WERI-Rb-1 (cell line): Measurements from ENCODE around the gene STARD5.

Experiments used
- DNase-seq: peaks from one replicate; pipeline ENCODE4 v3.0.0-alpha.2; 2020
- H3K27ac ChIP-seq: fragments of 250-450 bp; sonication (Bioruptor Pico); 2 replicates; pipeline ENCODE4 v1.5.1; 2020; ENCODE audit warnings: mild to moderate bottlenecking, moderate library complexity
- H3K27me3 ChIP-seq: fragments of 250-450 bp; sonication (Bioruptor Pico); 2 replicates; pipeline ENCODE4 v1.5.1; 2021; ENCODE audit warnings: mild to moderate bottlenecking, low read depth, moderate library complexity; ENCODE audit not compliant: insufficient read depth, severe bottlenecking
- H3K36me3 ChIP-seq: fragments of 250-450 bp; sonication (Bioruptor Pico); 2 replicates; pipeline ENCODE4 v1.5.1; 2020; ENCODE audit warnings: mild to moderate bottlenecking, moderate library complexity
- H3K4me3 ChIP-seq: 2 replicates; pipeline ENCODE4 v1.5.1; 2011; ENCODE audit warnings: low read depth, mild to moderate bottlenecking, control low read depth, low read length
- H3K9me3 ChIP-seq: fragments of 250-450 bp; sonication (Bioruptor Pico); 2 replicates; pipeline ENCODE4 v1.5.1; 2021; ENCODE audit warnings: mild to moderate bottlenecking, moderate library complexity; ENCODE audit not compliant: severe bottlenecking
- TF ChIP-seq, protein P1 (sequence below): IDR thresholded peaks from 2 replicates; pipeline ENCODE4 v1.5.1; 2011; ENCODE audit warnings: low read depth, mild to moderate bottlenecking, control low read depth, inconsistent platforms, low read length

STARD5 gene, protein sequence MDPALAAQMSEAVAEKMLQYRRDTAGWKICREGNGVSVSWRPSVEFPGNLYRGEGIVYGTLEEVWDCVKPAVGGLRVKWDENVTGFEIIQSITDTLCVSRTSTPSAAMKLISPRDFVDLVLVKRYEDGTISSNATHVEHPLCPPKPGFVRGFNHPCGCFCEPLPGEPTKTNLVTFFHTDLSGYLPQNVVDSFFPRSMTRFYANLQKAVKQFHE

GRCh38 chr15:81323944-81324881 lies at the start of gene STARD5:
Gene STARD5 (minus strand): TSS chr15:81324141. CDS start chr15:81324099, 42 bp downstream.
- Histone ChIP-seq H3K27ac (peak within 1 kb of the TSS; percentile 40; the same call in 1 of the 2 replicates), H3K9me3 (no peaks in the 10 kb centered on the region)
- TF ChIP-seq, protein P1, sequence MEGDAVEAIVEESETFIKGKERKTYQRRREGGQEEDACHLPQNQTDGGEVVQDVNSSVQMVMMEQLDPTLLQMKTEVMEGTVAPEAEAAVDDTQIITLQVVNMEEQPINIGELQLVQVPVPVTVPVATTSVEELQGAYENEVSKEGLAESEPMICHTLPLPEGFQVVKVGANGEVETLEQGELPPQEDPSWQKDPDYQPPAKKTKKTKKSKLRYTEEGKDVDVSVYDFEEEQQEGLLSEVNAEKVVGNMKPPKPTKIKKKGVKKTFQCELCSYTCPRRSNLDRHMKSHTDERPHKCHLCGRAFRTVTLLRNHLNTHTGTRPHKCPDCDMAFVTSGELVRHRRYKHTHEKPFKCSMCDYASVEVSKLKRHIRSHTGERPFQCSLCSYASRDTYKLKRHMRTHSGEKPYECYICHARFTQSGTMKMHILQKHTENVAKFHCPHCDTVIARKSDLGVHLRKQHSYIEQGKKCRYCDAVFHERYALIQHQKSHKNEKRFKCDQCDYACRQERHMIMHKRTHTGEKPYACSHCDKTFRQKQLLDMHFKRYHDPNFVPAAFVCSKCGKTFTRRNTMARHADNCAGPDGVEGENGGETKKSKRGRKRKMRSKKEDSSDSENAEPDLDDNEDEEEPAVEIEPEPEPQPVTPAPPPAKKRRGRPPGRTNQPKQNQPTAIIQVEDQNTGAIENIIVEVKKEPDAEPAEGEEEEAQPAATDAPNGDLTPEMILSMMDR: no peak

DNA sequence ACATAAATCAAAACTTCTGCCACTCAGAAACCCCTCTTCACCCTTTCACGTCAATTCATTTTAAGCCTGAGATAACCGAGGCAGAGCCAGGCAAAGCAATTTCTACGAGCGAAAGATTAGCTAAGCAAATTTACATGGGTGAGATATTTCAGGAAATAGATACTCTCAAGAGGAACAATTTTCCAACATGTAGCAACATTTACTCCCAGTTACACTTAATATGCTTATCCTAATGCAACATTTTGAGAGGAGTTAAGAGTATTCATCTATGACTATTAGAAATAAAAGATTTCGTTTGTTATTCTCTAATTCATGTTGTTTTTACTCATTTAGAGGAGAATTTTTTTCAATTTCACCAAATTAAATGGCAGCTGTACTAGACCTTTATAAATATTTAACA lies 49.2 kb upstream of the STARD5 start:
- no peaks in the 10 kb centered on the region for H3K36me3 ChIP-seq
- peaks cover 5% of the 10 kb centered on the region for H3K27me3 ChIP-seq
- TF ChIP-seq, protein P1: no peak
- no peak overlapping the region for H3K27ac ChIP-seq
- DNase-seq: no peak
- no peak overlapping the region for H3K4me3 ChIP-seq
- no peaks in the 10 kb centered on the region for H3K9me3 ChIP-seq

More at GRCh38 chr15:81323944-81324881, at the start of gene STARD5:
- peak; percentile 99 for DNase-seq
- peak within 1 kb of the TSS; percentile 88 for H3K4me3 ChIP-seq
- no peaks in the 10 kb centered on the region for H3K27me3 ChIP-seq
- H3K36me3 ChIP-seq: peaks cover 2% of the 10 kb centered on the region; the same call in 1 of the 2 replicates

DNA sequence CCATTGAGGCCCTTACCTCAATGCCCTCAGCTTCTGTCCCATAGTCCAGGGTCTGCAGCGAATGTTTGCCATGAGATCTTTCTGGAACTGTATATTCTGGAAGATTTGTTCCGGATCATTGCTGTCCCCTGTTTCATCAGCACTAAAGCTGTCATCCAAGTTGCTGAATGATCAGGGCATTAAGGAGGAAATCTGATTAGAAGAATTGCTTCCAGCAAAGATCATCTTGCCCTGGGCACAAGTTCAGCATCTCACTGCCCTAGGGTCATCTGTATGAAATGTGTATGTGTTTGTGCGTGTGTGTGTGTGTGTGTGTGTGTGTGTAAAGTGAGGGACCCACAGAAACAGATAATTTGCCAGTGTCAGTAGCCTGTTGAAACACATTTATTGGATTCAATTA lies 48.6 kb upstream of the STARD5 start:
- H3K4me3 ChIP-seq: no peak overlapping the region
- H3K27ac ChIP-seq: no peak overlapping the region
- no peaks in the 10 kb centered on the region for H3K36me3 ChIP-seq
- peaks cover 5% of the 10 kb centered on the region for H3K27me3 ChIP-seq
- H3K9me3 ChIP-seq: no peaks in the 10 kb centered on the region
- TF ChIP-seq, protein P1: no peak
- DNase-seq: peak; percentile 34

- no peak for DNase-seq
- no peaks in the 10 kb centered on the region for H3K9me3 ChIP-seq
Measured at GRCh38 chr15:81363718-81364500, 40.0 kb upstream of the STARD5 start.

DNA sequence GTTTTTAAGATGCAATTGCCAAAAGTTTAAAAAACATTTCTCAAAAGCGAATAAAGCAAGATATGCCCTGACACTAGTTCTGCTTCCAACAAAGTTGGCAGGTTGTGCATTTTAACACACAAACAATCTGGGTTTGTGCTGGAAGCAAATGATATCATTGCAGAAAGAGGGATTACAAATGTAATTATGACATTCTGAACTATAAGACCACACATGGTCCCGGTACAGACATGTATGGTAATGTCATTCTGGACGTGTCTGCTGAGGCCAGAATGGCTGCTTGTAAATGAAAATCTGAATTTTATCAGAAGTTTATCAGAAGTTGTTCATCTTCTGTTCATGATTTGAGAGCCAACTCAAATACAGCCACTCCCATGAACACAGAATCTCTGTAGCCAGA lies 39.3 kb upstream of the STARD5 start:
- TF ChIP-seq, protein P1: no peak
- H3K27ac ChIP-seq: no peak overlapping the region
- H3K9me3 ChIP-seq: no peaks in the 10 kb centered on the region
- H3K27me3 ChIP-seq: no peaks in the 10 kb centered on the region
- H3K4me3 ChIP-seq: no peak overlapping the region
- no peak for DNase-seq
- H3K36me3 ChIP-seq: no peaks in the 10 kb centered on the region

More at GRCh38 chr15:81363718-81364500, 40.0 kb upstream of the STARD5 start:
- Histone ChIP-seq H3K36me3 (no peaks in the 10 kb centered on the region), H3K27ac (no peak overlapping the region), H3K27me3 (no peaks in the 10 kb centered on the region), H3K4me3 (no peak overlapping the region)
- TF ChIP-seq, protein P1: no peak
